Mucosa of gallbladder (tissue), 1 donor: Measurements from ENCODE around the gene STK17B. TPM values are rescaled to one million over a fixed set of nuclear protein-coding genes. Genes with fewer than 3 reads are reported as not detected.

Experiments used
- DNase-seq: peaks from one replicate; pipeline ENCODE4 v3.0.0-alpha.2; 2020; ENCODE audit warnings: low spot score
- total RNA-seq: library from RNA; stranded (reverse); gene quantifications from one replicate; pipeline ENCODE4 v1.2.1, GENCODE V29; 2021
- donor health status: DM: no; HTN: no; CAD: no.

Gene STK17B
- total RNA-seq, 1 donor from 2014 or later = 24.0 TPM

DNA sequence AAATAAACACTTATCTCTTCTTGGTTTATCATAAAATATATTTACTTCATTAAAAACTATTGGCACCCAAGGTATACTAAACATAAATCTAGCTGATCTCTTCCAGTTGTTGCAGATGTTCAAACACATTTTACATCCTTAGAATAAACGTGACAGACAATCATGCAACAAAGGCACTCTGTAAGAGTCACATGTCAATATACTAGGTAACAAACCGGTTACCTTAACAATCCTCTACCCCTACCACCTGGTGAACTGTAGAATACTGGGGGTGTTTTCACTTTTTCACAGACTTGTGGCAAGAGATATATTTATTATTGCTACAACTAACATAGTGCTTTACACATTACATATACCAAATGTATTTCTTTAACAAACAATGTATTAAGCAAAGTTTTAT, 15.8 kb downstream of the STK17B start:
- DNase-seq = no peak

DNA sequence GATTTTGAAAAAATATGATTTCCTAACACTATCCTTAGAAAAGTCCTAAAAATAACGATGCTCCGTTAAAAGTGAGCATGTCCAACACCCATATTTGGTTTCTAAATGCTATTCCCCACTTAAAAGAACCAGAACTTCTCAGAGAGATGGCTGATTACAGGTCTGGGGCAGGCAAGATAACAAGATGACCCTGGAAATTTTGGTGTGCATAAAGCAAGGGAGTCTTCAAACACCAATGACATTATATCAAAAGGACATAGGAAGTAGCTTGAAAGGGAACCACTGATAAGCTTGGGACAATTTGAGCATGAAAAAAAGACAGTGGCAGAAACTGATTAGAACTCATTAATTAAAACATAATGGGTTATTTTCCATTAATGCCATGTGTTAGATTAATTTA, 17.9 kb downstream of the STK17B start:
- no peak for DNase-seq

DNA sequence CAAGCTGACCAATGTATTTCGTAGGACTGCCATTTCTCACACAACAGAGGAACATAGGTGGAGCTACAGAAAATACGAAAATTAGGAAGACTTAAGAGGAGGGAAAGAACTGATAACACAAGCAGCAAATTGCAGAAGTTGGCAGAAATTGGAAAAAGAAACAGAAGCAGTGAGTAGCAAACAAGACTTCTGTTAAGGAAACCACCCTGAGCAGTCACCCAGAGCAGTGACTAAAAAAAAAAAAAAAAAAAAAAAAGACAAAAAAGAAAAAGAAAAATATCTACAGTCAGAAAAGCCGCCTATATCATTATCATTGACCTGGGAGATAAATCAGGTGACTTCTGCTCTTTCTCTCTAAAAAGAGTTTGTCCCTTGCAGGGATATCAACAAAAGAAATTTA, 21.4 kb downstream of the STK17B start:
- no peak for DNase-seq

- DNase-seq = no peak
Measured at GRCh38 chr2:196148736-196149135, 22.6 kb downstream of the STK17B start.

DNA sequence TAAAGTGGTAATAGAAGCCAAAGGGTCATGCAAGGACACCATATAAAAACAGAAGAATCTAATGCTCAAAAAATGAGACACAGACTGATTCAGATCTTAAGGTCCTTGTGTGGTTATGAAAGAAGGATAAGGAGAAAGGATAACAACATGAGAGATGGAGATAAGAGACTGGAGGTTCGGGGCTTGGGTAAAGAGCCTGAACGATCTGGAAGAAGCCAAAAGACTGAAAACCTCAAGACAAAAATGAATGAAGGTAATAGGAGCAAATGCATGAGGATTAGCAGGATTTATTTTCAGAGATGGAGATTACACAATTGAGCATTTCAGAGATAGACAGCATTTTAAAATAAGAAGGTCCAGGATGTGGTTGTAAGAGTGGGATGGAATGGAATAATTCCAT, 26.1 kb downstream of the STK17B start:
- DNase-seq = no peak

- no peak for DNase-seq
Measured at GRCh38 chr2:196144513-196145126, 26.8 kb downstream of the STK17B start.

- no peak for DNase-seq
Measured at GRCh38 chr2:196143730-196144131, 27.6 kb downstream of the STK17B start.

DNA sequence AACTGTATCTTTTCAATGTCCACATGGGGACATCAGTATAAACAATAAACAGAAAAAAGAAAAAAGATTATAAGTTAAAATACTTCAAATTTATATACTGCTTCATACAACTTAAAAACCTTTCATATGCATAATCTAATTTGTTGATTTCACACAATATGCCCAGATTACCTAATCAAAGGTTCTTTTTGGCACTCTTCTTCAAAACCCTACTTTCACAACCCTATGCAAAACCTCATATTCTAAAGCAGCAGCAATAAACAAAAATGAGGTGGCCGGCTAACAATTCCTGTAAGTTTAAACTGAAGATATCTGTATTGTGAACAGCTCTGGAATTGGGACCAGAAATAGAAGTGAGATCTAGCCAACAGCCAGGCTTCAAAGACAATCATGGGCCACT, 28.6 kb downstream of the STK17B start:
- no peak for DNase-seq

- no peak for DNase-seq
Measured at GRCh38 chr2:196140213-196140612, 31.2 kb downstream of the STK17B start.

GRCh38 chr2:196137271-196137670, 34.1 kb downstream of the STK17B start:
- no peak for DNase-seq

DNA sequence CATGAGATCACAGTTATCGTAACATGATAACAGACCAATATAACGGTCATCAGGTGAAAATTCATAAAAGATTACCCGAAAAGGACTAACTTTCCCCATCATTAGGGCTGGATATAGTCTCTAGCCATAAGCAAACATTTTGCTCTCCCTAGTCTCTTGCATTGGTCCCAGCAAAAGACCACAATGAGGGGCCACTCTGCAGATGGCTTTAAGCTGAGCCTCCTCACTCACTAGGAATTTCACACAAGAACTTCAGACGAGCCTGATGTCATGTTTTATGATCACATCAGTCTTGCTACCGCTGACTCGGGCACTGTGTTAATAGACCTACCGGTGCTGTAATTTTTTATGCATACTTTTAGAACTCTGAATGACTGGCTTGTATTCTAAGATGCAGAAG, 35.2 kb downstream of the STK17B start:
- no peak for DNase-seq

DNA sequence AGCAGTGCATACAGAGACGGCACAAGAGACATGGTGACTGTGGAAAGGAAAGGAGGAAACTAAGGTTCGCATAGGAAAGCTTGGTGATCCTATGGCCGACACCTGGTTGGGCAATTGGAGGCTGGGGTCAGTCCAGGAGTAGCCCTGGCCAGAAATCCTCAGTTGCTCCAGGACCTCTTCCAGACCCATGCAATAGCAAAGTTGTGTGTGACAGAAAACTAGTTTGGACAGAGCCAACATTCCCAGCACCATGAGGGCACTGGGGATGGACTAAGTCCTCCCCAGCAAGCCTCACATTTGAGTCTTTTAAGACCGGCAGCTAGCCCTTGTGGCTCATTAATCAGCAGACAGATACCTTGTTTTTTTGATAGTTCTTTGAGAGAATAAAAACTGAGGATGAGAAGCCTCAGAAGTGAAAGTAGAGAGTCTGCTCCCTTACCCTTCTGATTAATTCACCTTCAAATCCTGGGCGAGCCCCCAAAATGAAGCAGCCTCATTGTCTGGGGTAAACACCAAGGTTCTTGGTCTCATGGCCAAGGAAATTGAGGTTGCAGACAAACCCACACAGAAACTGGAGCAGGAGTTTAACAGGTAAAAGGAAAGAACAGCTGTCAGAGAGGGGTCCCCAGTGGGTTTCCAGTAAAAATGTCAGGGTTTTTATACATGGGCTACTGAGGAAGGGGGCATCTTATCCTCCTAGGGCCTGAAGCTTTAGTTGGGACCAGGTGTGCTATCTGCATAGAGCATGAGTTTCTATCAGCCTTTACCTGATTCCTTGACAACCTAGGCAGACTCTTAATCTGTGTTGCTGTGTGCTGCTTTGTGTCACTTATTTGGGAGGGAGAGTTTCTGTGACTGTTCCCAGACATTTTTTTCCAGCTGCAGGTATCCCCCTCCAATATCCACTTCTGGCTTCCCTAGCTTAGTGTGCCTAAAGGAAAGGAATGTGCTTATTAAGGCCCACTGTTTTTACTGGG, 39.1 kb downstream of the STK17B start:
- no peak for DNase-seq

DNA sequence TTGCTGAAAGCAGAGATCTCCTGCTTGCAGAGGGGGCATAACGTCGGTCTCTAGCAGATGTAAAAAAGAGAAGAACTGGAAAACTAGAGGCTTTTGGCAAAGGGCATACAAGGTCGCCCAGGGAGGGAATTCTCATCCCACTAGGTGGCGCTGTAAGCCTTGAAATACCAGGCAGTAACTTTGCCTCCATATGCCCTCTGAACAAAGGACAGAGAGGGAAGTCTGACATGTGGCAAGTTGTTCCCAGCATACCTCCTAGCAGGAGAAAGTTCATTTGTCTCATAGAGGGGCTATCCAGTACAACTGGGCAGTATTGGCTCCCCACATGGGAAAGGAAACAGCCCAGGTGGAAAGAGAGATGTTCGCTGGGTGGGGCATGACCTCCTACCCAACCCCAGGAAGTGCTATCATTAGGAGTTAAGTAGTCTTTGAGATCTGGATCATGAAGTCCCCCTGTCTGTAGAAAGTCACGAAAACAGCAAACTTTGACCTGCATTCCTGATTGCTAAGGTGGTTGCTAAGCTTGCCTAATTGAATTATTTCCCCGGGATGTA, 39.9 kb downstream of the STK17B start:
- DNase-seq = no peak

- DNase-seq = no peak
Measured at GRCh38 chr2:196130039-196130825, 41.1 kb downstream of the STK17B start.

DNA sequence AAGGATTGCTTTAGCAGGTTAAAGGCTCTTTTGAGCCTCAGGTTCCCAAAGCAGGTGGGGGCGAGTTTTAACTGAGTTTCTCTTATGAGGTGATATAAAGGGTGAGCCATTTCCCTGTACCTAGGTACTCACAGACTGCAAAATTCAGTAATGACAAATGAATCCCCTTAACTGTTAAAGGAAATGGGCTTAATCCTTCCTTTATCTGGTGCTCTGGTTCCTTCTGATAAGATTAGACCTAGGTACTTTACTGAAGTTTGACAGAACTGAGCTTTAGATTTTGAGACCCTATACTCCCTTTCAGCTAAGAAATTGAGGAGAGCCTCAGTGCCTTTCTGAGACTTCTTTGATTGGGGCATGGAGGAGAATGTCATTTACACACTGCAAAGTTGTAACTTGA, 42.6 kb downstream of the STK17B start:
- DNase-seq = no peak

GRCh38 chr2:196125596-196125995, 45.8 kb downstream of the STK17B start:
- DNase-seq = no peak

DNA sequence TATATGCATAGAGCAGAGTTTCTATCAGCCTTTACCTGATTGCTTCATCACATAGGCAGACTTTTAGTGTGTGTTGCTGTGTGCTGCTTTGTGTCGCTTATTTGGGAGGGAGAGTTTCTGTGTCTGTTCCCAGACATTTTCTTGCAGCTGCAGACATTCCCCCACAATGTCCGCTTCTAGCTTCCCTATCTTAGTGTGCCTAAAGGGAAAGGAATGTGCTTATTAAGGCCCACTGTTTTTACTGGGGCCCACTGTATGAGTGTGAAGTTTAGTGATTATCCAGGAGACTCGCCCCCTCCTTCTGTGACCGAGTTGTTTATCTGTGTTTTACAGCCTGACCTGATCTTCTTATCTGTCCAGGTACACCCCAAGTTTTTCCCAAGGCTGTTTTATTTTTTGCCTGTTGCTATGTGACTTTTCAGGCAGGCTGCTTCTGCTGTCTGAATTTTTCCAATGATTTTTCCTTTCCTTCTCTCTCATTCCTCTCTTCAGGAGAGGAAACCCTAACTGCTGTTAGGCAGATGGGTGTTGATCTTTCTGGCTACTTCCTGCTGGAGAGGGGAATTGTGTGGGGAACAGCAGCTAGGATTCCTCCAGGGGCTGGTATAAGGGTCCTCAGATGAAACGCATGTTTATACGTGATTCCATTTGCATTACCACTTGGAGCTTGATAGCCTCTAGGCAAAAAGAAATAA, 47.6 kb downstream of the STK17B start:
- DNase-seq = no peak

- DNase-seq = no peak
Measured at GRCh38 chr2:196119926-196120325, 51.5 kb downstream of the STK17B start.

DNA sequence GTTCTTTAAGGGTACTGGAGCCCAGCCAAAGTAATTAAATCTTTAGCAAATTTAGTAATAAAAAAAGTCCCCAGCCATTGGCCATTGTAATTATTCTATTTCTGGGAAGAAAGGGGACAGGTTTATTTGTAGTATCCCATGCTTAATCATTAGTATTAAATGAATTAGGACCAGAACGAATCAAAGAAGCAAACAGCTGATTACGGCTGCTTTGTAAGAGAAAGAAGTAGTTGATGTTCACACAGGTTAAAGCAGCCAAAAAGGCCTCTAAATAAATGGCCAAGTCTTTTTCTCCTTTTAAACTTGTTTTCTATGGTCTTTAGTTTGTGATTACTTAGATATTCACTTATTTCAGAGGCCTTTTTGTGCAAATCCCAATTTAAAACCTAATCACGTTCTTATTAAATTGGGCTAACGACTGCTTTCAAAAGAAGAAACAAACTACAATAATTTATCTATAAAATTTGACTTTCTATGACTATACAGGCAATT, 54.1 kb downstream of the STK17B start:
- no peak for DNase-seq

DNA sequence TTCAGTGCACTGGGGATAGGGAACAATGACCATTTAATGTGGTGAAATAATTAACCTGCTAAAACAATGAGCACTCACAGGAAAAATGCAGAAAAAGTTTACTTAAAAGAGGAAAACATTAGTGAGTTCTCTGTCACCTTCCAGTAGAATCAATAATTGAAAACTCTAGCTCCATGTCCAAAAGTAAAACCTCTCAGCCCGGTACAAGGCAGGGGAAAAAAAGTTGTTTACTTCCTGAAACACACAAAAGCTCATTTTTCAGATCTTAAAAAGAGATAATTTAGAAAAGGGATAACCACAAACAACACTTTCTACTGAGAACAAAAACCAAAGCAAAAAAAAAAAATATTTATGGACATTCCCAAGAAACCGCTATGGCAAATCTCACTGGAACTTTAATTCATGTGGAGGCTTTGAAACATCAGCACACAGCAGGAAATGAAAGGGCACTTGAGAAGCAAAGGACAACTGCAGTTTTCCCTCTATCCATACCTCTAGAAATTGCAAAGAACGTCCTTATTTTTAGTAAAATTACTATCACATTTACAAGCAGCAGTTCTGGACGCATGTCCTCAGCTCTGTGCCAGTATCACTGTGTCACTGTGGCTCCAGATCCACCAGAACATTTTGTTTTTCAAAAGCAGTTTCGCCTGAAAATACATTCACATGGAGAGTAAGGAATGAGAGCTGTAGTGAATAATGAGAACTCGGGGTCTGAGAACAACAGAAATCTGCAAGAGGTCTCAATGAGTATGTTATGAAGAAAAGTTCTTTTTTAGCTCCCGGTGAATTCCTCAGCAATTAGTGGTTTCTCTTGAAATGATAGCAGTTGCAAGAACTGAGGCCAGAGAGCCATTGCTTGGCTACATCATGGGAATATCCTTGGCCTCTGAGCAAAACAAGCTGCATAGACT, 58.1 kb downstream of the STK17B start:
- no peak for DNase-seq
